K562 (cell line): ENCODE results near the gene CRYGB. TPM values are rescaled to one million over a fixed set of nuclear protein-coding genes. Genes with fewer than 3 reads are reported as not detected.
A peak's percentile ranks its signal among the peaks of the same experiment; 100 is the strongest.

Experiments used
- IRF9 ChIP-seq: fragments of 450-650 bp; IDR thresholded peaks from 2 replicates; pipeline ENCODE4 v1.6.1; 2016; ENCODE audit warnings: missing biosample characterization, missing genetic modification characterization
- KAT7 ChIP-seq: sonication (generic); formaldehyde crosslinking; IDR thresholded peaks from 2 replicates; pipeline ENCODE4 v1.8.0; 2022; ENCODE audit warnings: missing genetic modification reagents, mild to moderate bottlenecking, borderline replicate concordance
- MYBL2 ChIP-seq, 2 experiments: fragments of 450-650 bp in 1 of 2; sonication (generic) in 1 of 2; formaldehyde crosslinking in 1 of 2; IDR thresholded peaks; 2 replicates each; pipeline versions ENCODE4 v1.6.1 to v1.8.1; 2017 to 2022; ENCODE audit warnings: borderline replicate concordance in 1 of 2, inconsistent platforms in 1 of 2, low read depth in 1 of 2, mild to moderate bottlenecking in 1 of 2, missing genetic modification reagents in 1 of 2, moderate library complexity in 1 of 2
- POLR2AphosphoS2 ChIP-seq: IDR thresholded peaks from 2 replicates; pipeline ENCODE4 v1.6.1; 2012; ENCODE audit warnings: low read length, improper control_type of control experiment
- POLR3A ChIP-seq: IDR thresholded peaks from 2 replicates; pipeline ENCODE4 v1.6.1; 2011; ENCODE audit warnings: borderline replicate concordance, mild to moderate bottlenecking, moderate library complexity; ENCODE audit not compliant: insufficient read length, insufficient read depth; ENCODE audit errors: extremely low read depth
- SREBF2 ChIP-seq: sonication (generic); formaldehyde crosslinking; IDR thresholded peaks from 2 replicates; pipeline ENCODE4 v1.4.0; 2020; ENCODE audit warnings: mild to moderate bottlenecking, missing genetic modification reagents
- ZNF717 ChIP-seq: fragments of 250-450 bp; sonication (Bioruptor Pico); IDR thresholded peaks from 2 replicates; pipeline ENCODE4 v1.5.0; 2021
- polyA plus RNA-seq, 8 experiments: library from polyadenylated mRNA; depleted of rRNA in 4 of 8; stranded (reverse) in 5 of 8; unstranded in 3 of 8; fragments of >200 nt; fragmentation: Nextera tagmentation in 2 of 8; fragmentation: Illumina TruSeq in 1 of 8; extraction: Ambion mirVana in 2 of 8; extraction: Trizol in 1 of 8; gene quantifications; 2 replicates each; pipeline versions ENCODE4 v1.2.1 to v1.2.3, GENCODE V29; 2011 to 2014; ENCODE audit warnings: inconsistent platforms in 1 of 8, missing spikeins in 1 of 8
- total RNA-seq, 7 experiments: library from RNA; depleted of rRNA in 6 of 7; stranded (reverse); fragments of >200 nt in 6 of 7; fragmentation: Illumina TruSeq in 2 of 7; extraction: Trizol in 2 of 7; gene quantifications; 2 replicates each; pipeline versions ENCODE4 v1.2.1 to v1.2.3, GENCODE V29; 2011 to 2021; ENCODE audit warnings: low replicate concordance in 1 of 7
- TF ChIP-seq, protein P1 (sequence below): fragments of 150-350 bp; conservative IDR thresholded peaks from 2 replicates; pipeline ENCODE4 v1.6.1; 2014; ENCODE audit warnings: low read length
- TF ChIP-seq, protein P2 (sequence below), 2 experiments: fragments of 450-650 bp; formaldehyde crosslinking in 1 of 2; IDR thresholded peaks; 2 replicates each; pipeline versions ENCODE4 v1.4.0 to v1.6.1; 2014 to 2020; ENCODE audit warnings: mild to moderate bottlenecking in 2 of 2, borderline replicate concordance in 1 of 2, low read depth in 1 of 2

CRYGB gene
- total and polyA plus RNA-seq, 9 of the 15 experiments (the other 6 are each of a cell fraction or from before 2014, with no cell fraction given): not detected

GRCh38 chr2:208192611-208193236, 46.8 kb upstream of the CRYGB start (continued):
- TF ChIP-seq POLR3A: no peak
- no peak for TF ChIP-seq POLR2AphosphoS2
- TF ChIP-seq IRF9 (tag): no peak
- TF ChIP-seq, protein P1, sequence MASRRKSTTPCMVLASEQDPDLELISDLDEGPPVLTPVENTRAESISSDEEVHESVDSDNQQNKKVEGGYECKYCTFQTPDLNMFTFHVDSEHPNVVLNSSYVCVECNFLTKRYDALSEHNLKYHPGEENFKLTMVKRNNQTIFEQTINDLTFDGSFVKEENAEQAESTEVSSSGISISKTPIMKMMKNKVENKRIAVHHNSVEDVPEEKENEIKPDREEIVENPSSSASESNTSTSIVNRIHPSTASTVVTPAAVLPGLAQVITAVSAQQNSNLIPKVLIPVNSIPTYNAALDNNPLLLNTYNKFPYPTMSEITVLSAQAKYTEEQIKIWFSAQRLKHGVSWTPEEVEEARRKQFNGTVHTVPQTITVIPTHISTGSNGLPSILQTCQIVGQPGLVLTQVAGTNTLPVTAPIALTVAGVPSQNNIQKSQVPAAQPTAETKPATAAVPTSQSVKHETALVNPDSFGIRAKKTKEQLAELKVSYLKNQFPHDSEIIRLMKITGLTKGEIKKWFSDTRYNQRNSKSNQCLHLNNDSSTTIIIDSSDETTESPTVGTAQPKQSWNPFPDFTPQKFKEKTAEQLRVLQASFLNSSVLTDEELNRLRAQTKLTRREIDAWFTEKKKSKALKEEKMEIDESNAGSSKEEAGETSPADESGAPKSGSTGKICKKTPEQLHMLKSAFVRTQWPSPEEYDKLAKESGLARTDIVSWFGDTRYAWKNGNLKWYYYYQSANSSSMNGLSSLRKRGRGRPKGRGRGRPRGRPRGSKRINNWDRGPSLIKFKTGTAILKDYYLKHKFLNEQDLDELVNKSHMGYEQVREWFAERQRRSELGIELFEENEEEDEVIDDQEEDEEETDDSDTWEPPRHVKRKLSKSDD: no peak
- TF ChIP-seq SREBF2 (CRISPR knock-in tag): no peak
- TF ChIP-seq MYBL2 (IDR thresholded peaks at IDR 0.05; ENCODE audit: low read depth): no peak
- TF ChIP-seq MYBL2 (CRISPR knock-in tag; IDR thresholded peaks at IDR 0.05; ENCODE audit: borderline replicate concordance): no peak
- no peak for TF ChIP-seq KAT7 (CRISPR knock-in tag)
- TF ChIP-seq, protein P2, sequence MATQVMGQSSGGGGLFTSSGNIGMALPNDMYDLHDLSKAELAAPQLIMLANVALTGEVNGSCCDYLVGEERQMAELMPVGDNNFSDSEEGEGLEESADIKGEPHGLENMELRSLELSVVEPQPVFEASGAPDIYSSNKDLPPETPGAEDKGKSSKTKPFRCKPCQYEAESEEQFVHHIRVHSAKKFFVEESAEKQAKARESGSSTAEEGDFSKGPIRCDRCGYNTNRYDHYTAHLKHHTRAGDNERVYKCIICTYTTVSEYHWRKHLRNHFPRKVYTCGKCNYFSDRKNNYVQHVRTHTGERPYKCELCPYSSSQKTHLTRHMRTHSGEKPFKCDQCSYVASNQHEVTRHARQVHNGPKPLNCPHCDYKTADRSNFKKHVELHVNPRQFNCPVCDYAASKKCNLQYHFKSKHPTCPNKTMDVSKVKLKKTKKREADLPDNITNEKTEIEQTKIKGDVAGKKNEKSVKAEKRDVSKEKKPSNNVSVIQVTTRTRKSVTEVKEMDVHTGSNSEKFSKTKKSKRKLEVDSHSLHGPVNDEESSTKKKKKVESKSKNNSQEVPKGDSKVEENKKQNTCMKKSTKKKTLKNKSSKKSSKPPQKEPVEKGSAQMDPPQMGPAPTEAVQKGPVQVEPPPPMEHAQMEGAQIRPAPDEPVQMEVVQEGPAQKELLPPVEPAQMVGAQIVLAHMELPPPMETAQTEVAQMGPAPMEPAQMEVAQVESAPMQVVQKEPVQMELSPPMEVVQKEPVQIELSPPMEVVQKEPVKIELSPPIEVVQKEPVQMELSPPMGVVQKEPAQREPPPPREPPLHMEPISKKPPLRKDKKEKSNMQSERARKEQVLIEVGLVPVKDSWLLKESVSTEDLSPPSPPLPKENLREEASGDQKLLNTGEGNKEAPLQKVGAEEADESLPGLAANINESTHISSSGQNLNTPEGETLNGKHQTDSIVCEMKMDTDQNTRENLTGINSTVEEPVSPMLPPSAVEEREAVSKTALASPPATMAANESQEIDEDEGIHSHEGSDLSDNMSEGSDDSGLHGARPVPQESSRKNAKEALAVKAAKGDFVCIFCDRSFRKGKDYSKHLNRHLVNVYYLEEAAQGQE (IDR thresholded peaks at IDR 0.05; ENCODE audit: borderline replicate concordance): peak; percentile 12; the same call in 1 of the 2 replicates
- TF ChIP-seq, protein P2 (CRISPR knock-in tag; IDR thresholded peaks at IDR 0.05; ENCODE audit: low read depth): no peak
- no peak for TF ChIP-seq ZNF717 (CRISPR knock-in tag)
